Activated gamma-delta T cell (primary cell): ENCODE data around the gene NFE2L3.

Source experiments
- DNase-seq: peaks from one replicate; lab custom pipeline; 2025; lab: John Stamatoyannopoulos, UW

Gene NFE2L3

GRCh38 chr7:26199301-26200037 lies 47.5 kb downstream of the NFE2L3 start:
- peak; percentile 23 for DNase-seq

GRCh38 chr7:26200038-26200443 lies 48.0 kb downstream of the NFE2L3 start:
- peak; percentile 36 for DNase-seq

- peak; percentile 83 for DNase-seq
Observed at GRCh38 chr7:26200444-26201246, 48.6 kb downstream of the NFE2L3 start, which contains the start of gene HNRNPA2B1. Gene HNRNPA2B1 (minus strand): TSS chr7:26200746. CDS start chr7:26200577, 169 bp downstream.

- DNase-seq, result peak; percentile 79
Observed at GRCh38 chr7:26201247-26202018, 49.4 kb downstream of the NFE2L3 start, which contains the start of gene CBX3. Gene CBX3 (plus strand): TSS chr7:26201745. CDS start chr7:26202999, 1,254 bp downstream.

- DNase-seq, result peak; percentile 41
Observed at GRCh38 chr7:26202019-26202990, 50.3 kb downstream of the NFE2L3 start.

- no peak for DNase-seq
Observed at GRCh38 chr7:26203016-26203415, 51.0 kb downstream of the NFE2L3 start.

GRCh38 chr7:26208040-26208439 lies 56.0 kb downstream of the NFE2L3 start:
- no peak for DNase-seq

GRCh38 chr7:26212921-26213718 lies 61.1 kb downstream of the NFE2L3 start:
- no peak for DNase-seq

- no peak for DNase-seq
Observed at GRCh38 chr7:26213807-26214515, 62.0 kb downstream of the NFE2L3 start.

- no peak for DNase-seq
Observed at GRCh38 chr7:26216049-26216448, 64.1 kb downstream of the NFE2L3 start.

GRCh38 chr7:26224359-26224758 lies 72.4 kb downstream of the NFE2L3 start:
- DNase-seq, result no peak

- DNase-seq, result no peak
Observed at GRCh38 chr7:26227987-26228386, 76.0 kb downstream of the NFE2L3 start.

- no peak for DNase-seq
Observed at GRCh38 chr7:26233902-26234511, 82.0 kb downstream of the NFE2L3 start.
